Measurements from ENCODE around the gene ARMC7.
A peak's percentile ranks its signal among the peaks of the same experiment; 100 is the strongest.

ARMC7 gene

GRCh38 chr17:75109407-75110233 lies at the start of gene ARMC7:
ARMC7 (plus strand) TSS chr17:75109969; CDS start chr17:75110289, 320 bp downstream.
- peak within 1 kb of the TSS; percentile 80 for H3K4me3 ChIP-seq (ENCODE audit: low read depth, low read length)
- no peak for TF ChIP-seq CTCF (IDR thresholded peaks at IDR 0.05; ENCODE audit: low read depth, low read length, missing control alignments)
- DNase-seq (ENCODE audit: low read depth): no peak
- in situ Hi-C loops (cut with HindIII; ENCODE audit: low sequenced_read_pairs): no loop called here

DNA sequence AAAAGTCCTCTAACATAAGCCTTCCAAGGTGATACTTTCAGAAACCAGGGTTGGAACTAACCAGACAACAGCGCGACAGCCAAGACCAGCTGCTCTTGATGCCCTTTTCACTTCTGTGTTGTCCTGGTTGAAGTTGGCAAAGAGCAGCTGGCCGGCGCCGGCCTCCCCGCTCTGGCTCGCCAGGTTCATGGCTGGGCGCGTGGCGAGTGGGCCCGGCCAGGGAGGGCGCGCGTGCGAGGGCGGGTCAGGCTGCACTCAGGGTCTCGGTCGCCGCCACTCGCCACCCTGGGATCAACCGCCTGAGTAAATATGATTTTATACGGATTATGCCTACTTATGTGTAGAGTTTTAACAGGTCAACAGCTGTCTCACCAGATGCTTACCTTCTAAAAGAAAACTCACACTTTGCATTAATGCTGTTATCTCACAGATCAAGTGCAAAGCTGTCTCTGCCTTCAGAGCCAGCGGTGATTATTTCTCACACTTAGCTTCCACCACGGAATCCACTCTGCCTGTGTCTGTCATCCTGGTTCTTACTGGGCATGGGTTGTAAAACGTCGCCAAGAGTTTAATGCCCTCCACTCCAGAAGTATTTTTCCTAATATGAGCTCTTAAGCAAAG lies 49.2 kb upstream of the ARMC7 start:
- in situ Hi-C loops (cut with HindIII; ENCODE audit: low sequenced_read_pairs): no loop called here
- H3K4me3 ChIP-seq (ENCODE audit: low read depth, low read length): no peak overlapping the region
- no peak for TF ChIP-seq CTCF (IDR thresholded peaks at IDR 0.05; ENCODE audit: low read depth, low read length, missing control alignments)
- DNase-seq (ENCODE audit: low read depth): no peak

- in situ Hi-C loops (cut with HindIII; ENCODE audit: low sequenced_read_pairs): no loop called here
- no peak for DNase-seq (ENCODE audit: low read depth)
- no peak for TF ChIP-seq CTCF (IDR thresholded peaks at IDR 0.05; ENCODE audit: low read depth, low read length, missing control alignments)
- H3K4me3 ChIP-seq (ENCODE audit: low read depth, low read length): no peak overlapping the region
These were observed 48.7 kb upstream of the ARMC7 start for GRCh38 chr17:75061055-75061438.

- DNase-seq (ENCODE audit: low read depth): no peak
- in situ Hi-C loops (cut with HindIII; ENCODE audit: low sequenced_read_pairs): no loop called here
- no peak overlapping the region for H3K4me3 ChIP-seq (ENCODE audit: low read depth, low read length)
- TF ChIP-seq CTCF (IDR thresholded peaks at IDR 0.05; ENCODE audit: low read depth, low read length, missing control alignments): no peak
These were observed 48.2 kb upstream of the ARMC7 start for GRCh38 chr17:75061618-75062017.

- no peak for TF ChIP-seq CTCF (IDR thresholded peaks at IDR 0.05; ENCODE audit: low read depth, low read length, missing control alignments)
- no peak overlapping the region for H3K4me3 ChIP-seq (ENCODE audit: low read depth, low read length)
- no peak for DNase-seq (ENCODE audit: low read depth)
- in situ Hi-C loops (cut with HindIII; ENCODE audit: low sequenced_read_pairs): no loop called here
These were observed 46.6 kb upstream of the ARMC7 start for GRCh38 chr17:75063201-75063600.

DNA sequence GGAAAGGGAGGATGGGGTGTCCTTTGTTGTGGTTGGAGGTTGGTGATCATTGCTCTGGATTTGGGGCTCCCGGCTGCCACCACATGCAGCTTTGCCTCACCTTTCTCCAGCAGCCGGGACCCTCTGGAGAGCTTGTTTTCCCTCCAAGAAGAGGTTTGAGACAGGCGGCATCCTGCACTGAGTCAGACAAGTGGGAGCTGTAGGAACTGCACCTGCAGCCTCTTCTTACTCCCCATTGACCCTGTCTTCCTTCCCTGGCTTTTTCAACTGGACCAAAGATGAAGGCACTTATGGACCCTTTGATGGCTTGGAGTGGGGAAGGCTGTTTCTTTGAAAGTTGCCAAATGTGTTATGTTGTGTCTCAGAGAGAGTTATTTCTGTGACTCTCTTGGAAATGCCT lies 46.1 kb upstream of the ARMC7 start:
- TF ChIP-seq CTCF (IDR thresholded peaks at IDR 0.05; ENCODE audit: low read depth, low read length, missing control alignments): no peak
- DNase-seq (ENCODE audit: low read depth): no peak
- no peak overlapping the region for H3K4me3 ChIP-seq (ENCODE audit: low read depth, low read length)
- in situ Hi-C loops (cut with HindIII; ENCODE audit: low sequenced_read_pairs): no loop called here

All from astrocyte of the cerebellum (primary cell).